GM12892 (cell line): ENCODE data around the gene MAP2K5.

Source experiments
- POLR2A ChIP-seq: IDR thresholded peaks from 2 replicates; pipeline ENCODE4 v1.6.1; 2011; ENCODE audit warnings: low read depth, low read length, control low read depth
- POLR2AphosphoS5 ChIP-seq: IDR thresholded peaks from 2 replicates; pipeline ENCODE4 v1.6.1; 2011; ENCODE audit warnings: low read depth, low read length, control low read depth
- TAF1 ChIP-seq: IDR thresholded peaks from 2 replicates; pipeline ENCODE4 v1.6.1; 2011; ENCODE audit warnings: low read depth, mild to moderate bottlenecking, control low read depth, low read length, borderline replicate concordance

DNA sequence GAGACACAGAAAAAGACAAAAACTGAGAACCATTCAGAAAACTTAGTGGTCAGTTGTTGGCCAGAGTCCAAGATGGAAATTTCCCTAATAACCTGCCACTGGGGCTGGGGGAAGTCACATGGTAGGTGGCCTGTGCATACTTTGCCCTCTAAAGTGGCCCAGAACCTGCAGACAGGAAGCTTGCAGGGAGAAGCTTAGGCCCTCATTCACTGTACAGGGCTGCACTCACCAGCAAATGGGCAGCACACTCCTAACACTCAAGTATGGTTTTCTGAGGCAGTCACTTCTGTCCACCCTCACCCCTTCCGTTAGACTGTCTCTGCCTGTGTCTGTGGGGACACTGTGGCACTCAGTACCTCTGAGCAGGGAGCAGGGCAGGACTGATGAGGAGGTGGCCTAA is 311.9 kb downstream of the MAP2K5 start:
- TF ChIP-seq POLR2AphosphoS5, result no peak
- no peak for TF ChIP-seq POLR2A
- TF ChIP-seq TAF1, result no peak
